Measurements from ENCODE around the gene PDZD4.

PDZD4 gene, protein sequence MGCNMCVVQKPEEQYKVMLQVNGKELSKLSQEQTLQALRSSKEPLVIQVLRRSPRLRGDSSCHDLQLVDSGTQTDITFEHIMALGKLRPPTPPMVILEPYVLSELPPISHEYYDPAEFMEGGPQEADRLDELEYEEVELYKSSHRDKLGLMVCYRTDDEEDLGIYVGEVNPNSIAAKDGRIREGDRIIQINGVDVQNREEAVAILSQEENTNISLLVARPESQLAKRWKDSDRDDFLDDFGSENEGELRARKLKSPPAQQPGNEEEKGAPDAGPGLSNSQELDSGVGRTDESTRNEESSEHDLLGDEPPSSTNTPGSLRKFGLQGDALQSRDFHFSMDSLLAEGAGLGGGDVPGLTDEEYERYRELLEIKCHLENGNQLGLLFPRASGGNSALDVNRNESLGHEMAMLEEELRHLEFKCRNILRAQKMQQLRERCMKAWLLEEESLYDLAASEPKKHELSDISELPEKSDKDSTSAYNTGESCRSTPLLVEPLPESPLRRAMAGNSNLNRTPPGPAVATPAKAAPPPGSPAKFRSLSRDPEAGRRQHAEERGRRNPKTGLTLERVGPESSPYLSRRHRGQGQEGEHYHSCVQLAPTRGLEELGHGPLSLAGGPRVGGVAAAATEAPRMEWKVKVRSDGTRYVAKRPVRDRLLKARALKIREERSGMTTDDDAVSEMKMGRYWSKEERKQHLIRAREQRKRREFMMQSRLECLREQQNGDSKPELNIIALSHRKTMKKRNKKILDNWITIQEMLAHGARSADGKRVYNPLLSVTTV

DNA sequence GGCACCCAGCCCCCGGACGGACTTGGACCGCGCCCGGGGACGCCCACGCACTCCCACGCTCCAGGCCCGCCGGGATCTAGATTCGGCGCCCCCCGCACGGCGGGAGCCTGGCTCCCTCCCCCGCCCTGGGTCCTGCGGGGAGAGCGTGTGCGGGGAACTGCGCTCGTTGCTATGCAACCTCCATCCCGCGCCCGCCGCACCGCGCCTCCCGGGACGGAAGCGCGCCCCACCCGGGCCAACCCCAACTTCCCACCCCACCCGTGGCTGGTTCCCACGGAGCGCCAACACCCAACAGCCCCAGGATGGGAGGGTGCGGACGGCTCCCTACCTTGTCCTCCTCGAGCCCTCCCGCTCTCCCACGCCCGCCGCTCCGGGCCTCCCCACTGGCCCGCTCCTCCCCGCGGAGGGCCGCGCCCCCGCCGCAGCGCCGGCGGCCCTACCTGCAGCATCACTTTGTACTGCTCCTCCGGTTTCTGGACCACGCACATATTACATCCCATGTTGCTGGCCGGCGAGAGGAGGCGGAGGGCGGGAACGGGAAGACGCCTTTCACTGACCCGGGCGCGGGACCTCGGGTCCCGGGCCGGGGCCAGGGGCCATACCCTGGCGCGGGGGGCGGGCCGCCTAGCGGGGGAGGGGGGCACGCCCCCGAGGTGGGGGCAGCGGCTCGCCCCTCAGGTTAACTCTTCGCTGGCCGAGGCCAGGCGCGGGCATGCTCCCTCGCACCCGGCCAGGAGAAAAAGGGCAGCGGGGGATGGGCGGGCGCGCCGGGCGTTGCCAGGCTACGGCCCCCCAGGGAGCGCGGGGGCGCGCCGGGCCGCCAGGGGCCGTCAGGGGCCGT is at the start of gene PDZD4:
TSS of gene PDZD4 (minus strand) at position 746 of the 841 bp plus-strand sequence. CDS start at position 500, 246 bp downstream.
- Mint-ChIP-seq H3K9me3 (no peaks in the 10 kb centered on the region), H3K27ac (no peak within 1 kb of the TSS), H3K4me1 (ENCODE audit: low read depth) (peaks cover 3% of the 10 kb centered on the region), H3K27me3 (ENCODE audit: low read depth) (peaks cover 56% of the 10 kb centered on the region), H3K4me3 (peak within 1 kb of the TSS; percentile 60), H3K36me3 (ENCODE audit: low read depth) (no peaks in the 10 kb centered on the region)

DNA sequence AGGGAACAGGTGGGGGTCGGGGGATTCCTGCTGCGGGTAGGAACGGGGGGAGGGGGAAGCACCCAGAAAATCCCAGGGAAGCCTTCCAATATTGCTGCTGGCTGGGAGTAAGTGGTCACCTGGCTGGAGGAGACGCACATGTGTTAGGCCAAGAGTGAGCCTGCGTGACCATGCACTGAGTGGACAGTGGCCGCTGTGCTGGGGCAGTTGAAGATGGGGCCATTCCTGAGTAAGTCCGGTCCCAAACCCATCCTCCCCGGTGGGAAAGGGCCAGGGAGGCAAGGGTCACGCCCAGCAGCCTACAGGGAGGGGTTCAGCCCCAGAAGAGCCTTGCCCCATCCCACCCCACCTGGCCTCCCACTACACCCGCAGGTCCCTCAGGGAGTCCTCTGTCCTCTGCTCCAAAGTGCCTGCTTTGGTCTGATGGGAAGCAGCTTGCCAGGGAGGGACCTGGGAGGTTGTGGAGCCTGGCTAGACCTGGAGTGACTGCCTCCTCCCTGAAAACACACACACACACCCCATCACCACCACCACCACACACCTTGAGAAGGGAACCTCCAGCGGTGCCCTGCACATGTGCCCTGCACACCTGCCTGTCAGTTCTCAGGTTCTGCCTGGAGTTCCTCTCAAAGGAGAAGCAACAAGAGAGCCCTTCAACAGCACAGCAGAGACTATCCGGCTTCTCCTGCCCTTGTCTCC is 49.5 kb upstream of the PDZD4 start:
- no peaks in the 10 kb centered on the region for H3K9me3 Mint-ChIP-seq
- peaks cover 14% of the 10 kb centered on the region for H3K27me3 Mint-ChIP-seq (ENCODE audit: low read depth)
- no peaks in the 10 kb centered on the region for H3K36me3 Mint-ChIP-seq (ENCODE audit: low read depth)
- no peak overlapping the region for H3K27ac Mint-ChIP-seq
- H3K4me3 Mint-ChIP-seq = no peak overlapping the region
- H3K4me1 Mint-ChIP-seq (ENCODE audit: low read depth) = peaks cover 20% of the 10 kb centered on the region

DNA sequence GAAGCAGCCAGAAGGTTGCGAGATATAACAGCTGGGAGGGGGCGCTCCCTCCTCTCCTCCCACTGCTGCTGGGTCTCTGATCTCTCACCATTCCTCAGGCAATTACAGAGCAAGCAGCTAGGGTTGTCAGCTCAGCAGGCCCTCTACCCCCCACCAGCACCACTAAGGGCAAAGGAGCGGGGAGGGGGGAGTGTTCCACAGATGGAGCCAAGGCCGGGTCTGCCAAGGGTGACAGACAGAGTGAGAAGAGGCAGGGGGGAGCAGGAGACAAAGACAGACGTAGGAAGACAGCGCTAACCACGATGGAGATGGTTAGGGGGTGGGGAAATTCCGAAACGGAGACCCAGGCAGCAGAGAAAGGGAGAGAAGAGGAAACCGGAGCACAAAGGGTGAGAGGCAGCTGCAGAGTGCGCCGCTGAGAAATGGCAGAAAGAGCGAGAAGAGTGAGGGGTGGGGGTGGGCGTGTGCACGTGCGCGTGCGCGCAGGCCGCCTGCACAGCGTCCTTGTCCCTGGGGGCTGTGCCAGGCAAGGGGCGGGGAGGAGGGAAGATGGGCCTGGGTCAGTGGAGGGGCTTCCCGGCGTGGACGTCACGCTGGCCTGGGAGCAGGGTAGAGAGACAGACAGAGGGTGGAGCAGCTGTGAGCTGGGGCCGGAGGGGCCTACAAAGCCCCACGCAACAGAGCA is 48.8 kb upstream of the PDZD4 start:
- H3K4me3 Mint-ChIP-seq = peak overlapping the region; percentile 74
- H3K9me3 Mint-ChIP-seq = no peaks in the 10 kb centered on the region
- H3K4me1 Mint-ChIP-seq (ENCODE audit: low read depth) = peaks cover 17% of the 10 kb centered on the region
- H3K27me3 Mint-ChIP-seq (ENCODE audit: low read depth) = peaks cover 10% of the 10 kb centered on the region
- no peak overlapping the region for H3K27ac Mint-ChIP-seq
- H3K36me3 Mint-ChIP-seq (ENCODE audit: low read depth) = no peaks in the 10 kb centered on the region

DNA sequence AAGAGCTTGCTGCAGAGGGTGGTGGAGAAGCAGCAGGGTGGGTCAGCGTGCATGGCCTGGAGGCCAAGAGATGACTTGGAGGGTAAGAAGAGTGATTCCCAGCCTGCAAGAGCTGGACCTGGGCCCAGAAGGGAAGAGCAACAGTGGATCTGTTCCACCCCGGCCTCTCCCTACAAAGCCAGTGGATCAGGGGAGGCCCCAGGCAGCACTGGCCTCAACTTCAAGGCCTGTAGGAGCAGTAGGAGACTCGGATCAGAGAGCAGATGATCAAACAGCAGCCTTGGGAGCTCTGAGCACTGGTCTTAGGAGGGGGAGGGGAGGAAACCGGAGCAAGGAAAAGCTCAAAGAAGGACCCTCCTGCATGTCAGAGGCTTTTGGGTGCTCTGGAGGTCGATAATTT is 48.0 kb upstream of the PDZD4 start:
- H3K36me3 Mint-ChIP-seq (ENCODE audit: low read depth) = no peaks in the 10 kb centered on the region
- H3K4me1 Mint-ChIP-seq (ENCODE audit: low read depth) = peaks cover 17% of the 10 kb centered on the region
- peaks cover 10% of the 10 kb centered on the region for H3K27me3 Mint-ChIP-seq (ENCODE audit: low read depth)
- no peaks in the 10 kb centered on the region for H3K9me3 Mint-ChIP-seq
- H3K27ac Mint-ChIP-seq = no peak overlapping the region
- H3K4me3 Mint-ChIP-seq = no peak overlapping the region

DNA sequence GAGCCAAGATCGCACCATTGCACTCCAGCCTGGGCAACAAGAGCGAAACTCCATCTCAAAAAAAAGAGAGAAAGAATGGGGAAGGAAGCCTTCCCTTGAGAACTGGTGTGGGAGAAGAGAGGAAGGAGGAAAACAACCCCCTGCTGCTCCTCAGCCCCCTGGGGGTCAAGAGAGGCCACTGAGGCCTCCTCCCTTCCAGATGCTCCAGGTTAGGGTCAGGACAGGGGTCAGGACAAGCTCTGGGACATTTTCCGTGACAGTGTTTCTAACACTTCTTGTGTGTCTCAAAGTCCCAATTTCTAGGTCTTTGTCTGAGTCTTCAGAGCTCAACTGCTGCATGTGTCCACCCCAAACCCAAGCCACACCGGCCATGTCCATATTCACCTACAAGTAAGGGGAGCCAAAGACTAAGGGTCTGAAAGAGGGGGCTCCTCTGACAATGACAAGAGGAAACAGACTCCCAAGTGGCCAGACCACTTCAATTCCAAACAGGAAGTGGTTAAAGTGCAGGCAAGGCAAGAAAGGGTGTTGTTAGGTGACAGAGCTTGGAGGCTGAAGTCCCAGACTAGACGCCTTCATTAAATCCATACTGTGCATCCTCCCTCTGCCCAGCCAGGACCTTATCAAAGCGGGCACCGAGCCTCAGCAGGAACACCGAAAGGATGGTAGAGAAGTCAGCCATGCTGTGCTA is 47.4 kb upstream of the PDZD4 start:
- Mint-ChIP-seq H3K4me3 (no peak overlapping the region), H3K27ac (no peak overlapping the region), H3K4me1 (ENCODE audit: low read depth) (peaks cover 17% of the 10 kb centered on the region), H3K9me3 (no peaks in the 10 kb centered on the region), H3K27me3 (ENCODE audit: low read depth) (peaks cover 12% of the 10 kb centered on the region), H3K36me3 (ENCODE audit: low read depth) (no peaks in the 10 kb centered on the region)

DNA sequence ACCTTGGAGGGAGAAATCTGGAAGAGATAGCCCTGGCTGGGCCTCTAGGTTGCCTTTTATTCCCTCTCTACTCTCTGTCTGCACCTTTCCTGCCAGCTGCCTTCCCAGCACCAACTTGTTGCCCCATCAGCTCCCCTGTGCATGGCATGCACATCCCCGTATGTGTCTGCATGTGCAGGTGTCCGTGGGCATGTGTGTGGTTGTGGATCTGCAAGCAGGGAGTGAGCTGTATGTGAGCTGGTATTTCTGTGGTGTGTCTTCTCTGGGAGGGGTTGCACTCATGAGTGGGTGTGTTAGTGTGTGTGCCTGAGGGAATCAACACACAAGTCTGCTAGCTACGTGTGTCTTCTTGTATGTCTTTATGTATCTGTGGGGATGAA is 45.8 kb upstream of the PDZD4 start:
- H3K9me3 Mint-ChIP-seq = no peaks in the 10 kb centered on the region
- H3K36me3 Mint-ChIP-seq (ENCODE audit: low read depth) = no peaks in the 10 kb centered on the region
- peaks cover 17% of the 10 kb centered on the region for H3K4me1 Mint-ChIP-seq (ENCODE audit: low read depth)
- H3K4me3 Mint-ChIP-seq = no peak overlapping the region
- H3K27ac Mint-ChIP-seq = peak overlapping the region; percentile 50
- H3K27me3 Mint-ChIP-seq (ENCODE audit: low read depth) = peaks cover 11% of the 10 kb centered on the region

DNA sequence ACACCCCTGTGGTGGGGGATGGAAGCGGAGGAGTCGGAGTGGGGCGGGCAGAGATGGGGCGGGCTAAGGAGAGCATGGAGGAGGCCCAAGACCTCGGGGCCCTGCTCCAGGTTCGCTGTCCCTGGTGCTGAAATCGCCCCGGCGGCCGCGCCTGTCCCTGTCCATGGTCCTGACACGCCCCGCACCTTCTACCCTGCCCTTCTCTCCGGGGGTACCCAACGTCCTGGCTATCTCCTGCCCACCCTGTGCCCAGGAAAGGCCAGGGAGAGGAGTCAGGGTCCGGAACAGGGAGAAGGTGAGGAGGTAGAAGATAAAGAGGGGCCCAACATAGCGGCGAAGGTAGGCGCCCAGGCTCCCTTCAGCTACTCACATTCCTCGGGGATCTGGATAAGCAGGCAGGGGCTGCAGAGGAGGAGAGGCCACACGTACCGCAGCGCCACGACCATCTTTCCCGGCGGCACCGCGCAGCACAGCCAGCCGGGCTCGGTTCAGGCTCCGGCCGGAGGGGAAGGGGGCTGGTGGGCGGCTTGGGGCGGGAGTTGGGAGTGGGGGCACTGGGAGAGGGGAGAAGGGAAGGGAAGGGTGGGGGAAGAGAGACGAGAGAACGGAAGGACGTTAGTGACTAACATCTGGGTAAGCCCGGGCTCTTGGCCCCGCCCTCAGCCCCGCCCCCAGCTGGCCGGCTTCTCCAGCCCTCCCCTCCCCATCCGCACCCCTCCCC is 45.2 kb upstream of the PDZD4 start:
- Mint-ChIP-seq H3K36me3 (ENCODE audit: low read depth) (no peaks in the 10 kb centered on the region), H3K4me1 (ENCODE audit: low read depth) (peaks cover 17% of the 10 kb centered on the region), H3K9me3 (no peaks in the 10 kb centered on the region), H3K27ac (no peak overlapping the region), H3K27me3 (ENCODE audit: low read depth) (peaks cover 11% of the 10 kb centered on the region), H3K4me3 (no peak overlapping the region)

DNA sequence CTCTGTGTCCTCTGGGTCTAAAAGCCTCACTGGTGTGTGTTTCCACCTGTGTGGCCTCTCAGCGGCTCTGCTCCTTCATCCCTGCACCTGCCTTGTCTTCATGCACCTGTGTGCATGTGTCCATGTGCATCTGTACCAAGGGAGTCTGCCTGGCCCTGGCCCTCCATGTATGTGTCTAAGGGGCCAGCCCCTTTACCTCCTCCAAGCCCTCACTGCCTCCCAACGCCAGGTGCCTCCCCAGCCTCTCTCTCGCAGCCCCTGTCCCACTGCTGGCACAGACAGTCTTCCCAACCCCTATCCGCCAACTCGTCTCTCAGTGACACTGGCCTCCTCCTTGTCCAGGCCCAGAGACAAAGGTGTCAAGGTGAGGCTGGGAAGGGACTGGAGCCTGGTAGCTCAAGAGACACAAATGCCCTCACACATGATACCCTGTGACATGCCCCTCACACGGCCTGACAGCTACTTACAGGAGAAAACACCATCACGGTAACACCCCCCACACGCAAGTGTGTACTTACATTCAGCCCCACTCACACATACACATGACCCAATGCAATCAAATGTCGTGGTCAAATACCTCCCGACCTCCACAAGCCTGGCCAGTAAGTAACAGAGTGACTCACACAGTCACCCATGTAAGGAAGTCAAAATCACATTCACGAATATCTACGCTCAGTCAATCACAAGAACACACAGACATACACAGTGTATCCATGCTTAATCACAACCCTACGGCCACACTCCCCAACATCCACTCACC is 44.2 kb upstream of the PDZD4 start:
- H3K27ac Mint-ChIP-seq = no peak overlapping the region
- H3K4me3 Mint-ChIP-seq = no peak overlapping the region
- no peaks in the 10 kb centered on the region for H3K9me3 Mint-ChIP-seq
- H3K4me1 Mint-ChIP-seq (ENCODE audit: low read depth) = peaks cover 17% of the 10 kb centered on the region
- peaks cover 11% of the 10 kb centered on the region for H3K27me3 Mint-ChIP-seq (ENCODE audit: low read depth)
- H3K36me3 Mint-ChIP-seq (ENCODE audit: low read depth) = no peaks in the 10 kb centered on the region

DNA sequence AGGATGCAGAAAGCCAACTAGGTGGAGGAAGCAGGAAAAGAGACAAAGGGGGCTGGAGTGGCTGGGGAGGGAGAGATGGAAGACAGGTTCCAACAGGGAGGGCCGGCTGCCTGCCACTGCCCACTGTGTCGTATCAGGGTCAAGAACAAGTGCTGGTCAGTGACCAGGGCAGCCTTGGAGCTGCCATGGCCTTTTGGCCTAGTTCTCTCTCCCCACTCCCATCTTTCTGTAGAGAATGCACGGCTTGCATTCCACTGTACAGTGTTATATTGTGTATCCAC is 43.7 kb upstream of the PDZD4 start:
- H3K9me3 Mint-ChIP-seq = no peaks in the 10 kb centered on the region
- no peak overlapping the region for H3K27ac Mint-ChIP-seq
- H3K4me1 Mint-ChIP-seq (ENCODE audit: low read depth) = peaks cover 14% of the 10 kb centered on the region
- H3K27me3 Mint-ChIP-seq (ENCODE audit: low read depth) = peaks cover 11% of the 10 kb centered on the region
- H3K36me3 Mint-ChIP-seq (ENCODE audit: low read depth) = no peaks in the 10 kb centered on the region
- no peak overlapping the region for H3K4me3 Mint-ChIP-seq

DNA sequence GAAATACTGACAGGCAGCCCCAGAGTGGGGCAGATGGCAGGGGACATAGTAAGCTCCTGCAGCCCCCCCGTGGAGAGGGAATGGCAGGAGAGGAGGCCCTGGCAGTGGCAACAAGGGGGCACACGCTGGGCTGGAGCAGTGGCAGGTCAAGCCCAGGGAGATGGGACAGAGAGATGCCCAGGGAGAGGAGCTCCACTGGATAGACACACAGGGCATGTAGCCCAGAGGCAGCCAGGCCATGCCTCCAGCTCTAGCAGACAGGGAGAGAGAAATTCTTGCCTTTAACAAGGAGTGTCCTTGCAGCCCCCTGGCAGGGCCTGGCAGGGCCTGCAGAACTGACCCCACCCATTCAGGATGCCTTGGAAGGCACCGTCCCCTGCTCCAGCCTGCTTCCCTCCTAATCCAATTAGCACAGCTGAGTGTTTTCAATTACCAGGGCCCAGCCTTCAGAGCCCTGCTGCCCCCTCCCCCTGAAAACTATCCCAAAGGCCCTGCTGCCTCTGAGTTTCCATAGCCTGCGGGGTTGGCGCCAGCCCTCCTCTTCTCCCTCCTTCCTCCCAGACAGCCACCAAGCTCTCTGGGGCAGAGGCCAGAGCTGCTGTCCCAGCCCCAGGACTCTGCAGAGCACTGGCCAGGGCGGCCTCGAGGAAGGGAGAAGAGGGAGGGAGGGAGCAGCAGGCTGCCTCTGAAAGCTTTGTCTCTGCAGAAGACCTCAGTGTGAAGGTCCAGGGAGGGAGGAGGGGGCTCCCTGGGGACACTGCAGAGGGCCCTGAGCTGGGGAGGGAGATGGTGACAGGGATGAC is 43.1 kb upstream of the PDZD4 start:
- Mint-ChIP-seq H3K27ac (no peak overlapping the region), H3K4me1 (ENCODE audit: low read depth) (peaks cover 10% of the 10 kb centered on the region), H3K36me3 (ENCODE audit: low read depth) (no peaks in the 10 kb centered on the region)

DNA sequence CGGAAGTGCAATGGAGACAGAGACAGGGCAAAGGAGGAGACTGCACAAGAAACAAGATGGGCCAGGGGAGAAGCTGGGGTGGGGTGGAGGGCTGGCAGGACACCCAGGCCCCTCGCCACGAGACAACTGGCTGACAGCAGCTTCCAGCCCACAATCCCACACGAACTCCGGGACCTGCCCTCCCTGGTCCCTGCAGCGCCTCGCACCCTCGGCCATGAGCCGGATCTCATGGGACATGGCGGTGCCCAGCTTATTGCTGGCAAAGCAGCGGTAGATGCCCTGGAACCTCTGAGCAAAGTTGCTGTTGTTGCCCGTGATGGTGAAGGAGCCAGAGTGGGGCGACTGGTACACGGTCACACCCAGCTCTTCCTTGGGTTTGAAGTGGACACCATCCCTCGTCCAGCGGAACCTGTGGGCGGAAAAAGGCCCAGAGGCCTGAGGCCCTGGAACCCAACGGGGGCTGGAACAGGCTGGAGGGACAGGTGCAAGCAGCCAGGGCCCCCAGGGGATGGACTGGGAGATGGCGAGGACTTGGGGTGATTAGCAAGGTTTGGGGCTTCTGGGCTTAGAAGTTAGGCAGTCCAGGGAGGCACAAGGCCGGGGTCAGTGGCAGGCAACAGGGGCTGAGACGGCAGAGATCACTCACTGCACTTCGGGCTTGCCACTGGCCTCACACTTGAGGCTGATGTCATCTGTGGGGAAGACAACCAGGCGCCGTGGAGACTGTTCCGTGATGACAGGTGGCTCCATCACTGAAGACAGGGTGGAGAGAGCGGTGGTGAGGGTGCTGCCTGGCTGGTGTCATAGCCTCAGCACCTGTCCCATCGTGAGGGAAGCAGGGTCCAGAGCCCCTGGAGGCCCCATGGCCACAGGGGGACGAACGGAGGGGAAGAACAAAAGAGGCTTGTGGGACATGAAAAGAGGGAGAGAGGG is 41.9 kb upstream of the PDZD4 start:
- Mint-ChIP-seq H3K4me3 (no peak overlapping the region), H3K9me3 (no peaks in the 10 kb centered on the region), H3K36me3 (ENCODE audit: low read depth) (no peaks in the 10 kb centered on the region), H3K27ac (no peak overlapping the region), H3K27me3 (ENCODE audit: low read depth) (peaks cover 11% of the 10 kb centered on the region), H3K4me1 (ENCODE audit: low read depth) (peaks cover 2% of the 10 kb centered on the region)

More for the DNA sequence above, 43.1 kb upstream of the PDZD4 start:
- no peak overlapping the region for H3K4me3 Mint-ChIP-seq
- H3K27me3 Mint-ChIP-seq (ENCODE audit: low read depth) = peaks cover 11% of the 10 kb centered on the region
- no peaks in the 10 kb centered on the region for H3K9me3 Mint-ChIP-seq
